ENCODE measurements around the gene PITRM1.

- TF ChIP-seq CTCF (IDR thresholded peaks at IDR 0.05; ENCODE audit: insufficient read depth, low read length) (no peak), REST (IDR thresholded peaks at IDR 0.05; ENCODE audit: insufficient replicate concordance, low read depth) (no peak)
Observed at GRCh38 chr10:3166496-3167290, 5.9 kb downstream of the PITRM1 start.
